HL-60 (cell line): ENCODE measurements around the gene MARCHF2.

Source experiments
- CTCF ChIP-seq: IDR thresholded peaks from one replicate; pipeline ENCODE4 v1.5.1; 2011; ENCODE audit warnings: low read length, control low read depth, inconsistent platforms; ENCODE audit not compliant: insufficient read depth
- REST ChIP-seq: IDR thresholded peaks from 2 replicates; pipeline ENCODE4 v1.6.1; 2012; ENCODE audit warnings: low read depth; ENCODE audit not compliant: insufficient replicate concordance

- TF ChIP-seq CTCF (no peak), REST (no peak)
Observed at GRCh38 chr19:8366121-8366581, 47.0 kb upstream of the MARCHF2 start.
